ENCODE measurements around the gene KLF13.

Gene KLF13

GRCh38 chr15:31300208-31300661, 26.4 kb upstream of the KLF13 start:
- Histone ChIP-seq H3K4me3 (ENCODE audit: low read length) (no peak overlapping the region), H3F3A (ENCODE audit: insufficient read depth, low read length) (no peaks in the 10 kb centered on the region), H3K27ac (ENCODE audit: low read length) (no peak overlapping the region), H3K9me3 (replicated peaks; ENCODE audit: insufficient read depth, low read length) (no peaks in the 10 kb centered on the region), H2AFZ (ENCODE audit: low read length) (no peak overlapping the region), H3K79me2 (ENCODE audit: low read length) (no peaks in the 10 kb centered on the region), H3K9me2 (replicated peaks; ENCODE audit: insufficient read depth, low read length) (no peaks in the 10 kb centered on the region), H3K27me3 (replicated peaks; ENCODE audit: insufficient read depth, low read length) (no peaks in the 10 kb centered on the region), H4K20me1 (ENCODE audit: insufficient read depth, low read length) (no peaks in the 10 kb centered on the region), H3K36me3 (replicated peaks; ENCODE audit: insufficient read depth, low read length) (no peaks in the 10 kb centered on the region), H3K4me1 (ENCODE audit: low read length) (no peaks in the 10 kb centered on the region), H3K9ac (ENCODE audit: low read length) (no peak overlapping the region), H3K4me2 (ENCODE audit: low read depth, low read length) (no peak overlapping the region)
- DNase-seq: no peak
- TF ChIP-seq EZH2phosphoT487 (IDR thresholded peaks at IDR 0.05; ENCODE audit: low read length) (no peak), CTCF (IDR thresholded peaks at IDR 0.05; ENCODE audit: low read length) (no peak), EZH2 (optimal IDR thresholded peaks at IDR 0.05; ENCODE audit: low read depth, low read length) (no peak)

GRCh38 chr15:31300981-31301672, 25.5 kb upstream of the KLF13 start:
- H3K4me3 ChIP-seq (ENCODE audit: low read length): no peak overlapping the region
- no peaks in the 10 kb centered on the region for H3F3A ChIP-seq (ENCODE audit: insufficient read depth, low read length)
- no peak for TF ChIP-seq EZH2phosphoT487 (IDR thresholded peaks at IDR 0.05; ENCODE audit: low read length)
- no peak for TF ChIP-seq CTCF (IDR thresholded peaks at IDR 0.05; ENCODE audit: low read length)
- no peak for TF ChIP-seq EZH2 (optimal IDR thresholded peaks at IDR 0.05; ENCODE audit: low read depth, low read length)
- no peaks in the 10 kb centered on the region for H3K9me3 ChIP-seq (replicated peaks; ENCODE audit: insufficient read depth, low read length)
- no peaks in the 10 kb centered on the region for H3K27me3 ChIP-seq (replicated peaks; ENCODE audit: insufficient read depth, low read length)
- DNase-seq: no peak
- H4K20me1 ChIP-seq (ENCODE audit: insufficient read depth, low read length): no peaks in the 10 kb centered on the region
- no peaks in the 10 kb centered on the region for H3K79me2 ChIP-seq (ENCODE audit: low read length)
- no peaks in the 10 kb centered on the region for H3K36me3 ChIP-seq (replicated peaks; ENCODE audit: insufficient read depth, low read length)
- H3K9ac ChIP-seq (ENCODE audit: low read length): no peak overlapping the region
- no peaks in the 10 kb centered on the region for H3K4me1 ChIP-seq (ENCODE audit: low read length)
- no peak overlapping the region for H3K4me2 ChIP-seq (ENCODE audit: low read depth, low read length)
- no peak overlapping the region for H2AFZ ChIP-seq (ENCODE audit: low read length)
- H3K27ac ChIP-seq (ENCODE audit: low read length): no peak overlapping the region
- H3K9me2 ChIP-seq (replicated peaks; ENCODE audit: insufficient read depth, low read length): no peaks in the 10 kb centered on the region

- Histone ChIP-seq H3F3A (ENCODE audit: insufficient read depth, low read length) (no peaks in the 10 kb centered on the region), H3K4me1 (ENCODE audit: low read length) (no peaks in the 10 kb centered on the region), H3K4me3 (ENCODE audit: low read length) (no peak overlapping the region), H3K9ac (ENCODE audit: low read length) (no peak overlapping the region), H4K20me1 (ENCODE audit: insufficient read depth, low read length) (no peaks in the 10 kb centered on the region), H3K36me3 (replicated peaks; ENCODE audit: insufficient read depth, low read length) (no peaks in the 10 kb centered on the region), H3K9me2 (replicated peaks; ENCODE audit: insufficient read depth, low read length) (no peaks in the 10 kb centered on the region), H3K27me3 (replicated peaks; ENCODE audit: insufficient read depth, low read length) (no peaks in the 10 kb centered on the region), H3K9me3 (replicated peaks; ENCODE audit: insufficient read depth, low read length) (no peaks in the 10 kb centered on the region), H3K79me2 (ENCODE audit: low read length) (no peaks in the 10 kb centered on the region), H3K4me2 (ENCODE audit: low read depth, low read length) (no peak overlapping the region), H2AFZ (ENCODE audit: low read length) (no peak overlapping the region), H3K27ac (ENCODE audit: low read length) (no peak overlapping the region)
- no peak for TF ChIP-seq EZH2phosphoT487 (IDR thresholded peaks at IDR 0.05; ENCODE audit: low read length)
- no peak for TF ChIP-seq CTCF (IDR thresholded peaks at IDR 0.05; ENCODE audit: low read length)
- TF ChIP-seq EZH2 (optimal IDR thresholded peaks at IDR 0.05; ENCODE audit: low read depth, low read length): no peak
- no peak for DNase-seq
Observed at GRCh38 chr15:31301673-31301990, 25.0 kb upstream of the KLF13 start.
